ENCODE data around the gene COTL1. TPM values are rescaled to one million over a fixed set of nuclear protein-coding genes. Genes with fewer than 3 reads are reported as not detected.

The COTL1 gene
- total and polyA plus RNA-seq, 2 of the 13 experiments (the other 11 are each of a cell fraction or from before 2014, with no cell fraction given): 8.7 to 16.9 TPM

DNA sequence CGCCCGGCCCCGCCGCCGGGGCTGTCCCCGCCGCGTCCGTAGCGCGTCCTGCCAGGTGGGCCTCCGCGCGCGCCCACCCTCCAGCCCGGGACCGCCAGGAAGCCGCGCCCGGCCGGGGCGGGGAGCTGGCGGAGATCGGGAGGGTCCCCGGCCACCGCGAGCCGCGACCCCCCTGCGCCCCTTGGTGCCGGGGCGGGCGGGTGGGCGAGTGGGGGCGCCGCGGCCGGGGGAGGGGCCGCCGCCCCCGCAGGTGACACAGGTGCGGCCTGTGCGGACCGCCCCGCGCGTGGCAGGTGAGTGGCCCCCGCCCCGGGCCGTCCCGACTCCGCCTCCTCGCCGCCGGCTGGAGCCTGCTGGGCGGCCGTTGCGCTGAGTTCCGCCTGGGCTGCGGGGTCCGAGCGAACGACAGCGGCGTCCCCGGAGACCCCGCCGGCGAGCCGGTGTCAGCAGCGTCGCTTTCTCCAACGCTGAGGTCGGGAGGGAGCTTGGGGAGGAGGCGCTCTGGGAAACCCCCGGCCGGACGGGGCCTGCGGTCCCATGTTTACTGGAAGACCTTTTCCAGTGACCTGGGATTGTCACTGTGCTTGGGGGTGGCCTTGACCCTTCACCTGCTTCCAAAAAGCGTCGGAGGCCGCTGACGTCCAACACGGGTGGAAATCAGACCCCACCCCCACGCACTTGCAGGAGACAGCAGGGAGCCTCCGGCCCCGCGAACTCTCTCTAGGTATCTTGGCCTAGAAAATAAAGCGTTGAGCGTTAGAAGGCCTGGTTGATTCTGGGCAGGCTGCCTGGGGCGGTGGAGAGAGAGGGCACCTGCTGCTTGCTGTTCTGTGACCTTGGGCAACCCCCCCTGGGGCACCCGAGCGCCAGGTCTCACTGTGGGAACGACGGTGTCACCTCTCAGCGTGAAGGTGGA lies 31.0 kb upstream of the COTL1 start (continued):
- TF ChIP-seq, protein P1, sequence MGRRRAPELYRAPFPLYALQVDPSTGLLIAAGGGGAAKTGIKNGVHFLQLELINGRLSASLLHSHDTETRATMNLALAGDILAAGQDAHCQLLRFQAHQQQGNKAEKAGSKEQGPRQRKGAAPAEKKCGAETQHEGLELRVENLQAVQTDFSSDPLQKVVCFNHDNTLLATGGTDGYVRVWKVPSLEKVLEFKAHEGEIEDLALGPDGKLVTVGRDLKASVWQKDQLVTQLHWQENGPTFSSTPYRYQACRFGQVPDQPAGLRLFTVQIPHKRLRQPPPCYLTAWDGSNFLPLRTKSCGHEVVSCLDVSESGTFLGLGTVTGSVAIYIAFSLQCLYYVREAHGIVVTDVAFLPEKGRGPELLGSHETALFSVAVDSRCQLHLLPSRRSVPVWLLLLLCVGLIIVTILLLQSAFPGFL (CRISPR knock-in tag; IDR thresholded peaks at IDR 0.05): no peak
- TF ChIP-seq DMAP1 (CRISPR knock-in tag; IDR thresholded peaks at IDR 0.05): 0 out of 2 replicates have a peak, but pooled peaks have one; percentile 6
- TF ChIP-seq ZC3H13 (CRISPR knock-in tag; IDR thresholded peaks at IDR 0.05): no peak
- no peak for TF ChIP-seq ZMYM4 (CRISPR knock-in tag; IDR thresholded peaks at IDR 0.05)
- TF ChIP-seq ZNF782 (CRISPR knock-in tag; IDR thresholded peaks at IDR 0.05; ENCODE audit: borderline replicate concordance): peak; percentile 42; the same call in 1 of the 2 replicates
- no peak for TF ChIP-seq KMT2B (CRISPR knock-in tag; IDR thresholded peaks at IDR 0.05)
- no peak for TF ChIP-seq BRD4 (CRISPR knock-in tag; IDR thresholded peaks at IDR 0.05)
- no peak for TF ChIP-seq ZNF180 (CRISPR knock-in tag; IDR thresholded peaks at IDR 0.05; ENCODE audit: borderline replicate concordance, low read depth)
- TF ChIP-seq RBM39 (IDR thresholded peaks at IDR 0.05; ENCODE audit: low read depth, low read length, poor library complexity, severe bottlenecking): no peak
- no peak for TF ChIP-seq ZNF879 (CRISPR knock-in tag; IDR thresholded peaks at IDR 0.05)
- no peak for TF ChIP-seq ZNF616 (CRISPR knock-in tag; IDR thresholded peaks at IDR 0.05; ENCODE audit: low read depth)
- no peak for TF ChIP-seq SIX1 (CRISPR knock-in tag; IDR thresholded peaks at IDR 0.05; ENCODE audit: borderline replicate concordance)
- TF ChIP-seq ARNT2 (CRISPR knock-in tag; IDR thresholded peaks at IDR 0.05; ENCODE audit: low read depth): no peak
- TF ChIP-seq ZNF282 (IDR thresholded peaks at IDR 0.05; ENCODE audit: partially characterized antibody): no peak
- TF ChIP-seq, protein P2, sequence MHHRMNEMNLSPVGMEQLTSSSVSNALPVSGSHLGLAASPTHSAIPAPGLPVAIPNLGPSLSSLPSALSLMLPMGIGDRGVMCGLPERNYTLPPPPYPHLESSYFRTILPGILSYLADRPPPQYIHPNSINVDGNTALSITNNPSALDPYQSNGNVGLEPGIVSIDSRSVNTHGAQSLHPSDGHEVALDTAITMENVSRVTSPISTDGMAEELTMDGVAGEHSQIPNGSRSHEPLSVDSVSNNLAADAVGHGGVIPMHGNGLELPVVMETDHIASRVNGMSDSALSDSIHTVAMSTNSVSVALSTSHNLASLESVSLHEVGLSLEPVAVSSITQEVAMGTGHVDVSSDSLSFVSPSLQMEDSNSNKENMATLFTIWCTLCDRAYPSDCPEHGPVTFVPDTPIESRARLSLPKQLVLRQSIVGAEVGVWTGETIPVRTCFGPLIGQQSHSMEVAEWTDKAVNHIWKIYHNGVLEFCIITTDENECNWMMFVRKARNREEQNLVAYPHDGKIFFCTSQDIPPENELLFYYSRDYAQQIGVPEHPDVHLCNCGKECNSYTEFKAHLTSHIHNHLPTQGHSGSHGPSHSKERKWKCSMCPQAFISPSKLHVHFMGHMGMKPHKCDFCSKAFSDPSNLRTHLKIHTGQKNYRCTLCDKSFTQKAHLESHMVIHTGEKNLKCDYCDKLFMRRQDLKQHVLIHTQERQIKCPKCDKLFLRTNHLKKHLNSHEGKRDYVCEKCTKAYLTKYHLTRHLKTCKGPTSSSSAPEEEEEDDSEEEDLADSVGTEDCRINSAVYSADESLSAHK (CRISPR knock-in tag; IDR thresholded peaks at IDR 0.05; ENCODE audit: borderline replicate concordance): no peak
- TF ChIP-seq ZNF460 (CRISPR knock-in tag; IDR thresholded peaks at IDR 0.05; ENCODE audit: borderline replicate concordance): no peak
- TF ChIP-seq ARNT (IDR thresholded peaks at IDR 0.05): no peak
- TF ChIP-seq, protein P3, sequence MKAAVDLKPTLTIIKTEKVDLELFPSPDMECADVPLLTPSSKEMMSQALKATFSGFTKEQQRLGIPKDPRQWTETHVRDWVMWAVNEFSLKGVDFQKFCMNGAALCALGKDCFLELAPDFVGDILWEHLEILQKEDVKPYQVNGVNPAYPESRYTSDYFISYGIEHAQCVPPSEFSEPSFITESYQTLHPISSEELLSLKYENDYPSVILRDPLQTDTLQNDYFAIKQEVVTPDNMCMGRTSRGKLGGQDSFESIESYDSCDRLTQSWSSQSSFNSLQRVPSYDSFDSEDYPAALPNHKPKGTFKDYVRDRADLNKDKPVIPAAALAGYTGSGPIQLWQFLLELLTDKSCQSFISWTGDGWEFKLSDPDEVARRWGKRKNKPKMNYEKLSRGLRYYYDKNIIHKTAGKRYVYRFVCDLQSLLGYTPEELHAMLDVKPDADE (CRISPR knock-in tag; IDR thresholded peaks at IDR 0.05): no peak
- no peak for TF ChIP-seq PTBP1 (IDR thresholded peaks at IDR 0.05; ENCODE audit: low read depth, low read length, poor library complexity, severe bottlenecking)
- no peak for TF ChIP-seq CEBPB (IDR thresholded peaks at IDR 0.05; ENCODE audit: borderline replicate concordance, low read depth, low read length)
- TF ChIP-seq PAF1 (CRISPR knock-in tag; IDR thresholded peaks at IDR 0.05): no peak
